GM21619 (cell line): ENCODE measurements around the gene JOSD2.
"Not testable (repeated sequence)": the region's sequence is repeated elsewhere in the genome, so short reads cannot be mapped to it uniquely, and the experiment has no call there.

Experiments
- ATAC-seq: cut with Tn5 transposase; IDR thresholded peaks from one replicate; pipeline ENCODE4 v1.9.1; 2021; ENCODE audit not compliant: unreplicated experiment

JOSD2 gene

DNA sequence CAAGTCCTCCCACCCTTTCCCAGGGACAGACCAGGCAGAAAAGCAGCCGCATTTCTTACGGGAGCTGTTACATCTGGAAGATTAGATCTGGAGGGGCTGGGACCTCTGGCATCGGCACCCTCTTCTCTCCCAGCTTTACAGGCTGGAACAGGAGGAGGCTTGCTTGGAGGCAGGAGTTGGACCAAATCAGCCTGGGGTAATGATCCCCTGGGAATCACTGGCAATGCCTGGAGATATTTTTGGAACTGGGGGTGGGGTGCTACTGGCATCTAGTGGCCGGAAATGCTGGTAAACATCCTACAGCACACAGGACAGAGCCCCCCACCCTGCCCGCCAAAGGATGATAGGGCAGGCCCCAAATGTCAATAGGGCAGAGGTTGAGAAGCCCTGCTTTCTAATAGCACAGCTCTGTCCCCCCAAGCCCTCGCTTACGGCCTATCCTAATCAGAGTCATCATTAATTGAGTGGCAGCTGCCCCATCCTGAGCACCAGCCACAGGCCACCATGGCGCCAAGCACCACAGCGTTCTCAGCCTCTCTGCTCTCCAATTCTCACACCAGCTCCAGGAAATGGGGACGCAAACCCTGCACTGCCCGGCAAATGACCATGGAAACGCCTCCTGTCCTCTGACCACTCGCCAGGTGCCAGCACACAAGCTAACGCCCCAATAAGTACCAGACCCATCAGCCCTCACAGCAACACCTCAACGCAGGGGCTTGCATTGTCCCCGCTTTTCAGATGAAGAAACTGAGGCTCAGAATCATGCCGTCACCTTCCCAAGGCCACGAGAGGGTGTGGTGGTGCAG is 36.6 kb upstream of the JOSD2 start:
- ATAC-seq: no peak

DNA sequence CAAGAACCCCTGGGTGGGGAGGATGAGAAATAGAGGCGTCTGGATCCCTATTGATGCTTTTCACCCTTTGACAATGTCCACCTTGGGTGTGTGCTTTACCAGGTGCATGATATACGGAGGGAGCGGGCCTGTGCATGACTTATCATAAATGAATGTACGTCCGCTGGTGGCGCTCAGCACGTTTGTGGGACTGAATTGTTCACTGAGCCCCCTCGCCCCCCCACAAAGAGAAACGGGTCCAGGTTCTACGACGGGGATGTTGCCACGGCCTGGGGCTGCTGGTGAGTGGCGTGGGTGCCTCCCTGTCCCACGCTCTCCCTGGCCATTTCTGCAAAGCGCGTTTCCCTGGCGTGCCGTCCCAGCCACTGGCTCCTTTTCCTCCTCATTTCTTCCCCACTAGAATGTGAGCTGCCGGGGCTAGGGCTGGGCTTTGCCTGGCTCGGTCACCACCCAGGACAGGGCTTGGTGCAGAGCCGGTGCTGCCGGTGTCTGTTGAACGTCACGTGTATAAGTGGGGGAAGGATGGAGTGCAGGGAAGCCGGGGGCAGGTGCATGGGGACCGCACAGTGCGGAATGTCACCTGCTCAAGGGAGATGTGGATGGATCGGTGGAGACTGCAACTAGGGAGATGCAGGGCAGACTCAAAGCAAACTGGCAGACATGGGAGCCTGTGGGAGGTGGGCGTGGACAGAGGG is 35.7 kb upstream of the JOSD2 start:
- no peak for ATAC-seq

DNA sequence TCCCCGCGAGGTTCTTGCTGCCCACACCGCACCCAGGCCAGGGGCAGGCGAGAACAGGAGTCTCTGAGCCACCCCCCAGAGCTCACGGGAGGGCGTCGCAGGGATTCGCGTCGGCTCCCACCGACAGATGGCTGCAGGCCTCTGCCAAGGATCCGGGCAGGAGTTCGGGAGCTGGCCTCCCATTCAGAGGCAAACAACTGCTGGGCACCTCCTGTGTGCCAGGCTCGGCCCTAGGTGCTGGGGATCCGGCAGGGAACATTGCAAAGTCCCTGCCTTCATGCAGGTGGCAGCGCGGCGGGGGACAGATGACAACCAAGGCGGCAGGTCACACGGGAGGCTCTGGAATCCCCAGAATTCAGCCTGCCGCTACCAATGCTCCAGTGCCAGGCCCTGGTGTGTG is 32.0 kb upstream of the JOSD2 start:
- ATAC-seq: no peak

GRCh38 chr19:50537769-50538230 is 26.8 kb upstream of the JOSD2 start:
- no peak for ATAC-seq

DNA sequence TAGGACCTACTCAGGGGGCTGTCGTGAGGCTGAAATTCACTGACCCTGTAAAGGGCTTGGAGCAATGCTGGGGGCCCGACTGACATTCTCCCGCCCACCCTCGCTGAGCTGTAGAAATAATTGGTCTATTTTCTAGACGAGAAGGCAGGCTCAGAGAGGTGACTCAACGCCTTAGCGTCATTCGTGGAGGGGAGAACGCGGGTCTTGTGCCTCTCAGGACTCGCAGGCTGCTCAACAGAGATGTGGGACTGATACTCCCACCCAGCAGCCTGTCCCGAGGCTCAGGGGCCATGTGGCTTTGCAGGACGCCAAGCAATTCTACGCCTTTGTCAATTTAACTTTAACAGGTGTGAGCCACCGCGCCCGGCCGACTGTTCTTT is 26.3 kb upstream of the JOSD2 start:
- no peak for ATAC-seq

GRCh38 chr19:50536662-50537305 is 25.8 kb upstream of the JOSD2 start:
- ATAC-seq: no peak

GRCh38 chr19:50535672-50536187 is 24.7 kb upstream of the JOSD2 start:
- ATAC-seq: no peak

DNA sequence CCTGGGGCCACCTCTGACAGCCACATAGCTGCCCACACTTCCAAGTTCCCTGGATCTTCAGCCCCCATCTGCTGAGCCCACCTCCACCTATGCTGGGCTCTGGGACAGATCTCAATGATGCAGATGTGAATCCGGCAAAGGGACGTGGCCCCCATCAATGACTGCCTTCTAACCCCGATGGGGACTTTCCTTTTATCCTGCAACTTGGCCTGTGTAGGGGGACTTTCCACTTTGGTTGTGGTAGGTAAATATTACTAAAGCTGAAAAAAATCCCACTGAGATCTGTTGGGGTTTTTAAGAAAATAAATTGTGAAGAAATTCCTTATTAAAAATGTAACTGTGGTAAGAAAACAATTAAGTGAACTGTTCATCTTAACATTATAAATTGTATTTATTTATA is 23.5 kb upstream of the JOSD2 start:
- no peak for ATAC-seq

- no peak for ATAC-seq
Observed at GRCh38 chr19:50532952-50533351, 22.0 kb upstream of the JOSD2 start.

DNA sequence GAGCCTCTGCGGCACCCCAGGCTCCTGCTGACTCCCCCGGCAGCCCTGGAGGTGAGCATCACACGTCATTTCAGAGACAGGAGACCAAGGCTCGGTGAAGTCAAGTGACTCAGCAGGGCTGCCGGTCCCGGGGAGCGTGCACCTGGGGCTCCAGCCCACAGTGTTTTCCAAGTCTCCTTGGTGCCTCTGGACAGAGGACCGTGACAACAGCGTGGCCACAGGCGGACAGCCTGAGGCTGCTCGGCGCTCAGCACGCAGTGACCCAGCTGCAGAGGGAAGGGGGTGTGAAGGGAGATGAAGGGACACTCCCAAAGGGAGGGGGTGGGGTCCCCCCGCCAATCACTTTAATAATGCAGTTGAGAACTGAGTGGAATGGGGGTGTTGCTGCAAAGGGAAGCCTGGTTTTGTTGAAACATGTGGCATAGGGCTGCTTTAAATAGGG is 20.2 kb upstream of the JOSD2 start:
- ATAC-seq: no peak

- ATAC-seq: not testable (repeated sequence)
Observed at GRCh38 chr19:50528052-50528451, 17.1 kb upstream of the JOSD2 start.

GRCh38 chr19:50522881-50523280 is 11.9 kb upstream of the JOSD2 start:
- no peak for ATAC-seq

- no peak for ATAC-seq
Observed at GRCh38 chr19:50520822-50521465, 10.0 kb upstream of the JOSD2 start.

DNA sequence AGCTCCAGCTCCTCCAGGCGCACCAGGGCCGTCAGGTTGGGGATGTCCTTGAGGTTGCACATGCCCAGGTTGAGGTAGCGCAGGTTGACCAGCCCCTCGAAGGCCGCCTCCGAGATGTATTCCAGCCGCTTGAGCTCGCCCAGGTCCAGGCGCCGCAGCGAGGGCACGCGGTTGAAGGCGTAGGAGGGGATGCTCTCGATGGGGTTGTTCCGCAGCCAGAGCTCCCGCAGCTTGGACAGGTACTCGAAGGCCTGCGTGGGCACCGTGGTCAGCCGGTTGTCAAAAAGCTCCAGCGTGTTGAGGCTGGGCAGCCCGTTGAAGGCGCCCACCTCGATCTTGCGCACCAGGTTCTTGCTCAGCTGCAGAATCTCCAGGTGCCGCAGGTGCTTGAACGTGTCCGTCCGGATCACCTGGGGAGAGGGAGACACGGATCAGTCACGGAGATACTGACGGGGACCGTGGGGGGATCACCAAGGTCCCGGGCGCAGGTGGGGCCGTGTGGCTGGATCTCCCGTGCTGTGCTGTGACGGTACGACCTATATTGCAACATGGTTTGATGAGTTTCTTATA is 8.1 kb upstream of the JOSD2 start:
- no peak for ATAC-seq

DNA sequence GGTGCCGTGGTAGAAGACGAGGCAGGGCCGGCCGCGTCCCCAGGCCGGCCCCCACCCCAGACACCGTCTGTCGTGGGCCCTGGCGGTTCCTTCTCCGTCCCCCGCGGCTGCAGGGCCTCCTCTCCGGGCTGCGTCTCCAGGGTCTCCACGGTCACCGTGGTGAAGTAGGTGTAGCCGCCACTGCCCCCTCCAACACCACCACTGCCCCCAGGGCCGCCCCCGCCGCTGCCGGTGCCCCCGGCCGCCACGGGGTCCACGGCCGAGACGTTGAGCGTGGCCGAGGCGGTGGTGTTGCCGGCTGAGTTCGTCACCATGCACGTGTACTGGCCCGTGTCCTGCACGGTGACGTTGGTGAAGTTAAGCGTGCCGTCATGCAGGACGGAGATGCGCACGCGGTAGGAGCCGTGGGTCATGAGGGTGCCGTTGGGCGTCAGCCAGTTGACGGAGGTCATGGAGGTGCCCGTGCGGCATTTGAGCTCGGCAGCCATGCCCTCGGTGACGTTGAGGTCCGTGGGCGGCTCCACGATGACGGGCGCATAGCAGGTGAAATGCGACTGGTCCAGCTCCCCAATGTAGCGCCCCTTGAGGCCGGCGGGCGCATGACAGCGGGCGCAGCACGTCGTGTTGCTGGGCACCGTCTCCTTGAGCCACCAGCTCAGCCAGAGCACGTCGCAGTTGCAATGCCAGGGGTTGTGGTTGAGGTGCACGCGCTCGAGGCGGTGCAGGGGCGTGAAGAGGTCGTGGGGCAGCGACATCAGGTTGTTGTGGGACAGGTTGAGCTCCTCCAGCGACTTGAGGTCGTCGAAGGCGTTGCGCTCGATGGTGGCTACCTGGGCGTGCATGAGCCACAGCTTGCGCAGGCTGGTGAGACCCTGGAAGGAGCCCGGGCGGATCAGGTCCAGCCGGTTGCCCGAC is 7.4 kb upstream of the JOSD2 start:
- ATAC-seq: no peak

DNA sequence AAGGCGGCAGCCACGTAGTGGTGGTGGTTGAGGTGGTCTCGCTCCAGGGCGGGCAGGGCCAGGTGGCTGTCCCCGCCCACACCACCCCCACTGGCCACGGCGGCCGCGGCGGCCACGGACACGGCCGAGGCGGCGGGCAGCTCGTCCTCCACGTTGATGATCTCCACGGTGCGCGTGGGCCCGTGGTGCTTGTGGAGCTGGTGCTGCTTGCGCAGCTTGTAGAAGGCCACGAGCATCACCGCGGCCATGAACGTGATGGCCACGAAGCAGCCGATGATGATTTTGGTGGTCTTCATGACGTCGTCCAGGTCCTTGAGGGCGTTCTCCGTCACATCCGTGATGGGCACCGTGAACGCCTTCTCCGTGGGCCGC is 6.7 kb upstream of the JOSD2 start:
- ATAC-seq: no peak

GRCh38 chr19:50516964-50517703 is 6.1 kb upstream of the JOSD2 start:
- no peak for ATAC-seq

- ATAC-seq: no peak
Observed at GRCh38 chr19:50516456-50516855, 5.5 kb upstream of the JOSD2 start.

GRCh38 chr19:50515168-50515561 is 4.2 kb upstream of the JOSD2 start:
- no peak for ATAC-seq
